Activated CD4-positive, alpha-beta T cell treated with anti-CD3 and anti-CD28 coated beads, Interleukin-2, amount 50 U/mL, for 16 hours (primary cell): ENCODE results near the gene CIDEA.
"Not testable (repeated sequence)": the region's sequence is repeated elsewhere in the genome, so short reads cannot be mapped to it uniquely, and the experiment has no call there.

Experiments
- DNase-seq: peaks from one replicate; pipeline ENCODE4 v3.0.0-alpha.2; 2020

Gene CIDEA, protein sequence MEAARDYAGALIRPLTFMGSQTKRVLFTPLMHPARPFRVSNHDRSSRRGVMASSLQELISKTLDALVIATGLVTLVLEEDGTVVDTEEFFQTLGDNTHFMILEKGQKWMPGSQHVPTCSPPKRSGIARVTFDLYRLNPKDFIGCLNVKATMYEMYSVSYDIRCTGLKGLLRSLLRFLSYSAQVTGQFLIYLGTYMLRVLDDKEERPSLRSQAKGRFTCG

DNA sequence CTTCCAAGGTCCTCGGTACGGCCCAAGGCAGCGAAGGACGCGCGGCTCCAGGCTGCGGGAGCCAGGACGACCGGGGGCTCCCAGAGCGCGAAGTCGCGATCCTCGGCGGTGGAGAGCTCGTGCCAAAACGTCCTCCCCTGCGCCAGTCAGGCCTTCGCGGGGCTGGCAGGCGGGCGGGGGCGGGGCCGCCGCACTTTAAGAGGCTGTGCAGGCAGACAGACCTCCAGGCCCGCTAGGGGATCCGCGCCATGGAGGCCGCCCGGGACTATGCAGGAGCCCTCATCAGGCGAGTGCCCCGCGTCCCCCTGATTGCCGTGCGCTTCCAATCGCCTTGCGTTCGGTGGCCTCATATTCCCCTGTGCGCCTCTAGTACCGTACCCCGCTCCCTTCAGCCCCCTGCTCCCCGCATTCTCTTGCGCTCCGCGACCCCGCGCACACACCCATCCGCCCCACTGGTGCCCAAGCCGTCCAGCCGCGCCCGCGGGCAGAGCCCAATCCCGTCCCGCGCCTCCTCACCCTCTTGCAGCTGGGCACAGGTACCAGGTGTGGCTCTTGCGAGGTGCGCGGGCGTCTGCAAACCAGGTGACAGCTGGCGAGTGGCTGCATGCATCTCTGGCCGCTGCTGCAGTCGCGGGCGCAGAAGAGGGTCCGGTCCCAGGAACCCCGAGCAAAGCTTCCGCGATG is at the start of gene CIDEA:
Gene CIDEA, plus strand, starts transcription at position 226 of the 684 bp plus-strand sequence. Its CDS starts 23 bp downstream, at position 249.
- DNase-seq, result no peak

DNA sequence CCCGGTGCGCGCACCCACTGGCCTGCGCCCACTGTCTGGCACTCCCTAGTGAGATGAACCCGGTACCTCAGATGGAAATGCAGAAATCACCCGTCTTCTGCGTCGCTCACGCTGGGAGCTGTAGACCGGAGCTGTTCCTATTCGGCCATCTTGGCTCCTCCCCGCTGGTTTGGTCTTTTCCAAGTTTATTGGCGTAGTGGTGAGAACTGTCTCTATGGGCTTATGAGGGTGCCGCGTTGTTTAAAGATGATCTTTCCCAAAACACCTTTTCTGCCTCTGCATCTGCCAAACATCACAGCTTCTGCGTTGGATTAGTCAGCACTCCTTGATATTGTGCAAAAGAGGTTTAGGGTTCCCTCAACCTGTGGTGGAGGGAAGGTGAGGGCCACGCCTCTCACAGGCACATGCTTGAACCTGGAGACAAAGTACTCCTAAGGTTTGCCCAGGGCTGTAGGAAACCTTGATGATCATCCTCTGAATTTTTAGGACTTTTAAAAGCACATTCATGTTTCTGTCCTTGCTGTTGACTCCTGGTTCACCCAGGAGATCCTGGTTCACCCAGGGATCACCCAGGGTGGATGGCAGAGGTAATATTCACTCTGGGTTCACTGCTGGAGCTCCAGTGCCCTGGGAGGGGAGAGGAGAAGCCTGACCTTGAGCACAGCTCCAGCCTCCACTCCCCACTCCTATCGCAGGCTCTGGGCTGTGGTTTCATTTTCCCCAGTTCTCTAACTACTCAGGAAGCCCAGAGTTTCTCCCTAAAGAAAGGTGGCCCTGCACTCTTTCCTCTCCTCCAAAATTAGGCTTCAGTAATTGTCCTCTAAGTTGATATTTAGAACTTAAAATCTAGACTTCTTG is 45.6 kb upstream of the CIDEA start:
- DNase-seq, result not testable (repeated sequence)

GRCh38 chr18:12212308-12212707 is 41.9 kb upstream of the CIDEA start:
- not testable (repeated sequence) for DNase-seq

DNA sequence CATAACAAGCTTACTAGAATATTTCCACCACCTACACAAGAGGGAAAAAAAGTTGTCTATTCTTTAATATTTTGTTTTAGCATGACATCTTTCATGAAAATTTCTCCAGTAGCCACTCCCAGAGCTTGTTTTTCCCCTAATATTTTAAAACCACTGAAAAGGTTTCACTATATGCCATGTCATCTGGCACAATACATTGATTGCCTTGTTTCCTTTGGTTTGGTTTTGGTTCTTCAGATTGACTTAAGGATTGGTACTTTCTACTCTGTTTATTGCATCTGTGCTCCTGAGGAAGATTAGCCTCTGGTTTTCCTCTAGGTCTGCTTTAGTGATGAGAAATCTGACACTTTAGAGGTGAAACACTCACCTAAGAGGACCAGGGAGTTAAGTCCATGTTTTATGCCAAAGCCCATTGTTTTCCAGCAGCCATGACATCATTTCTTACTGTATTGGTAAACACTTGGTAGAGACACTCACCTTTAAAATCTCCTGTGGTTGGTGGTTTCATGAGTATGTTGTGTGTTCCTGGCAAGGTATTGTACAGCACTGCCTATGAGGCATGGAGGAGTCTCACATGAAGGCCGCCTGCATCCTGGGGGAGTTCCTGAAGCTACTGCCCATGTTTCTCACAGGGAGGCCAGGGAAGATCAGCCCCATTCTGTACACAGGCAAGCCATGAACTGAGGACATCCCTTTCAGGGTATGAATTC is 39.7 kb upstream of the CIDEA start:
- DNase-seq, result not testable (repeated sequence)

GRCh38 chr18:12216471-12216870 is 37.7 kb upstream of the CIDEA start:
- not testable (repeated sequence) for DNase-seq

- not testable (repeated sequence) for DNase-seq
Measured at GRCh38 chr18:12218603-12219002, 35.6 kb upstream of the CIDEA start.

DNA sequence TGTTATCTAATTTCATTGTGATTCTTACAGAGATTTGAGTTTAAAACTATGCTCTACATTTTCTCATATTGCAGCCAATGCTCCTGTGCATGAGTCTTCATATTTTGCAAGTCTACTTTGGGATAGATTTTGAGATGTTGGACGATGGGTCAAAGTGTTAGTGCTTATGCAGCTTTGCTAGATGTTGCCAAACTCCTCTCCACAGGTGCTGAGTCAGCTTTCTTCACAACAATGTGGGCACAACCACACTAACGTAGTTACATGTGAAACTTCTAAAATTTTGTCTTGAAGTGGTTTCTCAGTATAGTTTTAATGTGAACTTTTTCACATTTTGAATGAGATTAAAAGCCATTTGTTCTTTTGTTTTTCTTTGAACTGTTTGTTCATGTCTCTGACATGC is 32.1 kb upstream of the CIDEA start:
- not testable (repeated sequence) for DNase-seq

GRCh38 chr18:12223326-12223725 is 30.8 kb upstream of the CIDEA start:
- not testable (repeated sequence) for DNase-seq

DNA sequence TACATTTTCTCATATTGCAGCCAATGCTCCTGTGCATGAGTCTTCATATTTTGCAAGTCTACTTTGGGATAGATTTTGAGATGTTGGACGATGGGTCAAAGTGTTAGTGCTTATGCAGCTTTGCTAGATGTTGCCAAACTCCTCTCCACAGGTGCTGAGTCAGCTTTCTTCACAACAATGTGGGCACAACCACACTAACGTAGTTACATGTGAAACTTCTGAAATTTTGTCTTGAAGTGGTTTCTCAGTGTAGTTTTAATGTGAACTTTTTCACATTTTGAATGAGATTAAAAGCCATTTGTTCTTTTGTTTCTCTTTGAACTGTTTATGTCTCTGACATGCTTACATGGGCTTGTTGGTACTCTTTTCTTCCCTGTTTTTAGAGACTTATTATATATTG is 27.4 kb upstream of the CIDEA start:
- not testable (repeated sequence) for DNase-seq

GRCh38 chr18:12227399-12228186 is 26.6 kb upstream of the CIDEA start:
- DNase-seq, result not testable (repeated sequence)

- not testable (repeated sequence) for DNase-seq
Measured at GRCh38 chr18:12228308-12228707, 25.9 kb upstream of the CIDEA start.

DNA sequence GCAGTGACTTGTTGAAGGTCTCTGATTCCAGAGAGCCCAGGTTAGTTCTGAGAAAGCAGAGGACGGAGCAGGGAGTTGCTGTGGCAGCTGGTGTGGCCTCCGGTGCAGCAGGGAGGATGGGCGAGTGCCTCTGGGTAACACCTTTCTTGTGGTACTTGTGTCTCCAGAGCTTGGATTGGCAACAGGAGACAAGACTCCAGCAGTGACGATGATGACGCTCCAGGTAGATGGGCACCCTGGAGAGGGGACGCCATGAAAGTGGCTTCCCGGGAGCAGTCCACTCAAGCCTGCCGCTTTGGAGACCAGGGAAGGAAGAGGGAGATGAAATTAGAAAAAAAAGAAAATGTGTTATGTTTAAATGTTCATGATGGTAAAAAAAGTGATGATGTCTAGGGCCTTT is 23.6 kb upstream of the CIDEA start:
- DNase-seq, result not testable (repeated sequence)

- no peak for DNase-seq
Measured at GRCh38 chr18:12231040-12231882, 22.9 kb upstream of the CIDEA start.

DNA sequence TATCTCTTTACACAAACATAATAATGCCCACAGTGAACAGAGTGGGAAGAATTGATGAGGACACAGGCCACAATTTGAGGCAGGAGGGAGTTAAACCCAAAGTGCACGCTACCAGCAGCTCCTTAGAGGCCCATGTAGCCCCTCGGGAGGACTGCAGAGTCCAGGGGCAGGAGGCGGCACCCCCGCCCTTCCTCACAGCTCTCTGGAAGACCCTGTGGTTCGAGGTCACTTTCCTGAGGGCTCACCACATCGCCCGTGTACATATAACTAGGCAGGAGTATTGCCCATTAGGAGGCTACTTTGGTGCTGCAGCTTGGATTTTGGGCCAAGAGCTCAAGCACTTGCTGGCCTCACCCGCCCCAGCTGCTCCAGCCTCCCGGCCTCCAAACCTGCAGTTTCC is 22.2 kb upstream of the CIDEA start:
- DNase-seq, result no peak

- DNase-seq, result no peak
Measured at GRCh38 chr18:12233378-12233777, 20.8 kb upstream of the CIDEA start.

DNA sequence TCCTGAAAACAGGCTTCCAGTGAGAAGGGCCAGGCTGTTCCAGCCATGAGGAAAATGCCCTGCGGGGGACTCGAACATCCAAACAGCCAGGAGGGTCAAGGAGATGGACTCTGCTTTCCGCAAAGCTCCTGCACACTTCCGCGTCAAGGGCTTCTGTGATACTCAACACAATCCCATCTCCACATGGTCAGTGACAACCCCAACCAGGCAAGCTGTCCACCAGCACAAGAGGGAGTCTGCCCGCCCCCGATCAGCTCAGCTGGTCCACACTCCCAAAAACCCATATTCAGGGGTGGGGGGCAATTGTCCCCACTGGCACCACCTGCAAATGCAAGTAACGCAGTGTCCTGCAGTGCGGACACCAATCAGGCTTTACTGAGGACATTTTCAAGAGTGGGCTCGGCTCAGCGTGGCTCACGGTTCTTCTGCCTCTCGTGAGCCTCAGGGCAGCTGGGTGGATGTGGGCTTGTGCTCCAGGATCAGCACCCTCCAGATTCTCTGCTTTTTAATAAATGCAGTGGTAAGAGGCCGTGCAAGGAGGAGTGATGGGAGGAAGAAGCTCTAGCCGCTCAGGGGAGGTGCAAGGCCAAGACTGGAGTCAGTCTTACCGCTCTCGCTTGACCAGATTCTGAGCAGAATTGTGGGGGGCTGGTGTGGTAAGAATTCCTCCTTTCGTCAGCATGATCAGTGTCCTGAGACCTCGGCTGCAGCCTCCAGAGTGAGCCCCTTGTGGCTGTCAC is 19.5 kb upstream of the CIDEA start:
- no peak for DNase-seq

DNA sequence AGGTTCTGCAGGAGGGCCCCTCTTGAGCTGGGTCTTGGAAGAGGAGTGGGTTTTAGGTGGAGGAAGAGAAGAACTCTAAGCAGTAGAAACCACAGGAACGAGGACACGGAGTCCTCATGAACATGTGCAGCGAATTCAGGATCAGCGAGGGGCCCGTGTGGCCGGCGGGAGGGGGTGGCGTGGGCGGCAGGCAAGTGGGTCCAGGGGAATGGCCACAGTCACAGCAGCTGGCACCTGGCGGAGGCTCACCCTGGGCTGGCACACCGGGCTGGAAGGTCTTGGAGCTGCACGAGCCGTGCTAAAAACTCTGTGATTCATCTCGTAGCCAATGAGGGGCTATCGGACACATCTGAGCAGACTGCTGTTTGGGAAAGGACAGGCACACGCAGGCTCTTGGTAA is 18.0 kb upstream of the CIDEA start:
- DNase-seq, result no peak

DNA sequence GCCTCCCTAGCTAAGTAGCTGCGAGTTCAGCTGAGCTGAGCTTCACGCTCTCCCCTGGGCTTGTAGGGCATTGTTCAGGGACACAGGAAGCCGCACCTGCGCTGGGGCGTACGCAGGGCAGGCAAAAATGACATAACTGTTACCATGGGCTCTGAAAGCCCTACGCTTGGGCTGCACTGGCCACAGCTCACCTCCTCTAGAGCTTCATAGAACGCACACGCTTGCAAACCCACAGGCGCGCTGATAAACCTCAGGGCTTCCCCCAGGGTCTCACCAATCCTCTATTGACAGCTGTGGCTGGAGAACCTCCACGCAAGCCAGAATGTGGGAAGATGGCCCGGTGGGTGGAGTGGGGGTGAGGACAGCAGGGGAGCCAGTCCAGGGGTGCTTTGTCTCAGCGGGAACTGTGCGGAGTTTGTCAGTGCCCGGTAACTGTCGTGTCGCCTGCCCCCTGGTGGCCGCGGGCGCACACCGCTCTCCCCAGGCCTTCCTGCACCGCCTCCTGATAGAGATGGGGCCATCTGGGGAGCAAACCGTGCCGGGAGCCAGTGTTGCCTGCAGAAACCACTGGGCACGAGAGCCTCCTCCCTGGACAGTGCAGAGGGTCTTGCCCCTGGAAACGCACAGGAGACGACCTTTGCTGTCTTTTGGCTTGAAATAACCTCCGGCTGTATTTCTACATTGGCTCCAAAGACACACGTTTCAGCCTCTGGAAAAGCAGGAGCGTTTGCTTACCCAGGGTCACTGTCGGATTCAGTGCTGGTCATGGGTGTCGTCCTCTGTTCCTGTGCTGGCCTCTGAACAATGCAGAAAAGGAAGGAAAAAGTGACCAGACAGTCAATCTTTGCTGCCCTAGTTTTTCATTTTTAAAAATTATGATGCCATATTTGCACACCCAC is 17.0 kb upstream of the CIDEA start:
- peak; percentile 79 for DNase-seq

DNA sequence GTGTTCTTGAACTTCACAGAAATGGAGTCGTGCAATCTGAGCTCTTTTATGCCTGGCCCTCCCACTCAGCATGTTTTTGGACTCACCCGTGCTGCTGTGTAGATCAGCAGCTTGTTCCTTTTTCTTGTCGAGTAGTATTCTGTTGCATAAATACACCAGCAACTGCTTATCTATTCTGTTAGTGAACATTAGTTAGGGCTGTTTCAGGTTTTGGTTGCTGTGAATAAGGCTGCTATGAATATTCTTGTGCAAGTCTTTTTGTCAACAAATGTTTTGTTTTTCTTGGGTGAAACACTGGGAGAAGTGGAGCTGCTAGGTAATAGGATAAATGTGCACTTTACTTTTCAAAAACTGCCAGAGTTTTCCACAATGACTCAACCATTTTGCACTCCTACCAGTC is 15.3 kb upstream of the CIDEA start:
- DNase-seq, result no peak
